Measurements from ENCODE around the gene TRIP13. TPM values are rescaled to one million over a fixed set of nuclear protein-coding genes. Genes with fewer than 3 reads are reported as not detected.

Gene TRIP13
- total RNA-seq, 1 experiment from 2014 or later, result 42.6 TPM

GRCh38 chr5:865168-865521, 27.5 kb upstream of the TRIP13 start:
- Histone ChIP-seq H2BK15ac (ENCODE audit: low read depth, low read length) (no peak overlapping the region), H3K23me2 (ENCODE audit: insufficient read length, low read depth, low read length, poor library complexity, severe bottlenecking) (no peaks in the 10 kb centered on the region), H2BK12ac (ENCODE audit: insufficient read length, low read depth, low read length) (no peak overlapping the region), H2BK5ac (ENCODE audit: insufficient read length, low read length) (no peak overlapping the region), H3K9me3 (ENCODE audit: control insufficient read depth, low read depth, low read length) (no peaks in the 10 kb centered on the region), H2AFZ (ENCODE audit: low read length) (no peak overlapping the region), H3K9ac (ENCODE audit: extremely low read depth, insufficient read length, low read length) (no peak overlapping the region), H2AK5ac (ENCODE audit: insufficient read length, low read length) (no peak overlapping the region), H2BK120ac (ENCODE audit: low read depth, low read length, poor library complexity, severe bottlenecking) (no peak overlapping the region), H3K79me1 (ENCODE audit: insufficient read depth, low read depth, low read length, poor library complexity, severe bottlenecking) (no peaks in the 10 kb centered on the region), H3K27me3 (ENCODE audit: insufficient read depth, low read length) (no peaks in the 10 kb centered on the region), H3K27ac (ENCODE audit: insufficient read length, low read depth, low read length) (no peak overlapping the region), H3K18ac (ENCODE audit: insufficient read length, low read depth, low read length) (no peak overlapping the region), H3T11ph (ENCODE audit: low read length) (no peak overlapping the region), H2BK20ac (ENCODE audit: low read depth, low read length, poor library complexity, severe bottlenecking) (no peak overlapping the region), H3K4me1 (ENCODE audit: insufficient read depth, low read length) (no peaks in the 10 kb centered on the region), H3K79me2 (ENCODE audit: insufficient read depth, low read length) (no peaks in the 10 kb centered on the region), H4K91ac (ENCODE audit: insufficient read length, low read depth, low read length) (no peak overlapping the region), H3K56ac (ENCODE audit: insufficient read length, low read depth, low read length) (no peak overlapping the region), H4K5ac (ENCODE audit: insufficient read length, low read depth, low read length) (no peak overlapping the region), H4K8ac (replicated peaks; ENCODE audit: insufficient read length, low read depth, low read length) (no peak overlapping the region), H3K4me2 (ENCODE audit: insufficient read depth, insufficient read length, low read length) (no peak overlapping the region), H4K20me1 (ENCODE audit: control insufficient read depth, insufficient read depth, insufficient read length) (peaks cover 2% of the 10 kb centered on the region), H3K4ac (ENCODE audit: low read depth, low read length) (no peak overlapping the region), H3K23ac (ENCODE audit: insufficient read length, low read depth, low read length) (no peak overlapping the region), H3K14ac (ENCODE audit: insufficient read depth, low read length) (no peak overlapping the region)
- no peak for TF ChIP-seq CTCF (conservative IDR thresholded peaks at IDR 0.05)
- H3K27me3 Mint-ChIP-seq (ENCODE audit: low read depth), result no peaks in the 10 kb centered on the region
- H3K9me3 Mint-ChIP-seq, result no peaks in the 10 kb centered on the region
- H3K27ac Mint-ChIP-seq, result no peak overlapping the region
- peaks cover 40 to 83% (median 55%) of the 10 kb centered on the region in 3 experiments; a peak in 6 of 7 replicates for H3K36me3 Mint-ChIP-seq (ENCODE audit: insufficient read depth in 1 of 3, low read depth in 3 of 3)
- peaks cover 0 to 6% of the 10 kb centered on the region in 2 experiments; a peak in 3 of 4 replicates for H3K4me1 Mint-ChIP-seq
- DNase-seq, result no peak
- WGBS (ENCODE audit: extremely low coverage, insufficient read length, low lambda C conversion rate), result no CpG with 5 or more reads among the region's 24 CpGs
- H3K4me3 Mint-ChIP-seq, result no peak overlapping the region

Data from H9 (cell line).